GM21423 (cell line): Measurements from ENCODE around the gene TNFAIP2.
A peak's percentile ranks its signal among the peaks of the same experiment; 100 is the strongest.

Source experiments
- ATAC-seq: cut with Tn5 transposase; IDR thresholded peaks from one replicate; pipeline ENCODE4 v1.9.1; 2021; ENCODE audit warnings: mild to moderate bottlenecking, moderate library complexity; ENCODE audit not compliant: unreplicated experiment

Gene TNFAIP2

DNA sequence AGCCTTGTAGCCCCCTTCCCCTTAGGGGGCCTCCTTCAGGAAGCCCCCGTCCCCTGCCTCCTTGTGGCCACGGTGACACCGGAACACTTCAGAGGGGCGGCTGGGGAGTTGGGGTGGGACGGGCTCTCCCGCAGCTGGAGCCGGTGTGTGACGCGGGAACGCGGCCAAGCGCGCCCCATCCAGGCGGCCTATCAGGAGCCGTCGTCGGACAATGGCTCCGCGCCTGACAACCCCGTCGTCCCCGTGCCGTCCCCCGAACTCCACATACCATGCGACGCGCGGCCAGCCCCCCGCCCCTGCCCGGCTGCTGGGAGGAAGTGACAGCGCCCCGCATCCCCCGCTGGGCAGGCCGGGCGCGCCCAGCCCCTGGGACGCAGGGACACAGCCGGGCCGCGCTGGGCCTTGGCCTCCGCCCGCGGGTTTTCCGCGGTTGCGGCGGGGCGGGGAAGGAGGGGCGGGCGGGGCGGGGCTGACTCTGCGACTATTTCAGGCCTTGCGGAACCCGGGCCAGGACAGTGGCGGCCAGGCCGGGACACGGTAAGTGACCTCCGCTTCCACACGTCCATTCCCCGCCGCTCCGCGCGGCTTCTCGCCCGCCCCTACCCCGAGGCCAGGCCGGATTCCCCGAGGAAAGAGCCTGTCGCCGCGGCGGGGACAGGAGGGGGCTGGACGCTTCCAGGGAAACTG lies at the start of gene TNFAIP2:
TNFAIP2 (plus strand) TSS at position 515 of the 687 bp plus-strand sequence. CDS start 2,997 bp downstream, outside the sequence.
- no peak for ATAC-seq

- ATAC-seq: no peak
Observed at GRCh38 chr14:103073876-103074728, 49.2 kb upstream of the TNFAIP2 start.

- no peak for ATAC-seq
Observed at GRCh38 chr14:103074729-103075367, 48.4 kb upstream of the TNFAIP2 start.

GRCh38 chr14:103078420-103078749 lies 44.9 kb upstream of the TNFAIP2 start:
- ATAC-seq: no peak

- ATAC-seq: no peak
Observed at GRCh38 chr14:103078860-103079587, 44.2 kb upstream of the TNFAIP2 start.

GRCh38 chr14:103081951-103082350 lies 41.3 kb upstream of the TNFAIP2 start:
- ATAC-seq: no peak

- ATAC-seq: no peak
Observed at GRCh38 chr14:103084021-103084919, 39.0 kb upstream of the TNFAIP2 start, which contains the start of gene LBHD2. TSS of gene LBHD2 (plus strand) at chr14:103084210. CDS start at chr14:103086013, 1,803 bp downstream.

DNA sequence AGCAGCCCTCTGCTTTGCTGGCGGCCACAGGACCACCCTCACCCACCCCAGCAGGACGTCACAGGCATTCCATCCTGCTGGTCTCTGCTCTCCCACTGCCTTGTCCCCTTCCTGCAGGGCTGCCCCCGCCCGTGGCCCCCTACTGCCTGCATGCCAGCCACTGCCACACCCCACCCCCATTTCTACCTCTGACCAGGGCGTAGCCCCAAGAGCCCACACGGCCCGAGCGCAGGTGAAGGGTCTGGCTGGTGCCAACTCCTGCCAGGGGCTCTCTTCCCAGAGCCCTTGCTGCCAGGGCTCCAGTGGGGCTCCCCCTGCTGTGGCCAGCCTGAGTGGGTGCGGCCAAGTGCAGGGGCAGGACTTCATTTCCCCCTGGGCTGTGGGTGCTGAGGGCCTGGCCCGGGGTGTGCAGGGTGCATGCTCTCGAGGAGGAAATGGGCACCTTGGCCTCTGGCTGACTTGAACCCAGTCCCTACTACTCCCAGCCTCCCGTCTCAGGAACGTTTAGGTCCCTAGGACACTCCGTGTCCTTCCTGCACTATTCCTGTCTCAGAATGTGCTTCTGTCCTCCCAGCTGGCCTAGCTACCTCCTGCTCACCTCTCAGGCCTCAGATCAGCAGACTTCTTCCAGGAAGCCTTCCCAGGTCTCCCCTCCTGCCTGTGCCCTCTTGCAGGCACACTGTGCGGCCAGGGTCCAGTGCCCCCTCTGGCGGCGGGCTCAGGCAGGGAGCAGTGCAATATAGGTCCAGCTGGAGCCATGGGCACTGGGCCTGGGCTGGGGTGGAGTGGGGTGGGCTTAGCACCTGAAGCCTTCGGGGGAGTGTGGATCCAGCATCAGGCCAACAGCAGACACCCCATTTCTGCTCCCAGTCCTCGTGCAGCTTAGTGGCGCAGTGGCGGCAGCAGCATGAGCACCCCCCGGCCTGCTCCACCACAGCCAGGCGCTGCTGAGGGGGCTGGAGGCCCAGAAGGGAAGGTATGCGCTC lies 37.9 kb upstream of the TNFAIP2 start:
- ATAC-seq: no peak

DNA sequence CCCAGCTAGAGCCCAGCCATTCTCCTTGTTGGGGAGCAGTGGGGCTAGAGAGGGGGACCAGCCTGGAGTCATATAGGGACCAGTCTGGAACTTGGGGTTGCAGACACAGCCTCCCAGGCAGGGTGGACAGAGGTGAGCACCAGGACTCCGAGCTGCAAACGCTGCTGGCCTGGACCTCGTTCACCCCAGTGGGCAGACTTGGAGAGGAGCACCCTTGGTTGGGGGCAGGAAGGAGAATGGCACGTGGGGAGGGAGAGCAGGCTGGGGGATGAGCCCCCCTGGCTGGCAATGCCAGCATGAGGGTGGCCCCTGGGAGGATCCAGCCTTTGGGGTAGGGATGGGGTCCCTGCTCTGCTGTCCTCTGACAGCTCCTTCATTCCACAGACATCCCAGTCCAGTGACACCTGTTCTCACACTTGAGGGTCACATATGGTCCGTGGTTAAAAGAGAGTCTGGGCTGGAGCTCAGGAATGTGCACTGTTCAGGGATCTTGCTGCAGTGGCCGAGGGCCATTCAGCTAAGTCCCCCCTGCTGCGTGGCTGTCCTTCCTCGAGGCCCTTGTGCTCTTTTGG lies 36.4 kb upstream of the TNFAIP2 start:
- ATAC-seq: no peak

- ATAC-seq: no peak
Observed at GRCh38 chr14:103087343-103087835, 35.9 kb upstream of the TNFAIP2 start.

GRCh38 chr14:103088921-103089320 lies 34.3 kb upstream of the TNFAIP2 start:
- ATAC-seq: no peak

DNA sequence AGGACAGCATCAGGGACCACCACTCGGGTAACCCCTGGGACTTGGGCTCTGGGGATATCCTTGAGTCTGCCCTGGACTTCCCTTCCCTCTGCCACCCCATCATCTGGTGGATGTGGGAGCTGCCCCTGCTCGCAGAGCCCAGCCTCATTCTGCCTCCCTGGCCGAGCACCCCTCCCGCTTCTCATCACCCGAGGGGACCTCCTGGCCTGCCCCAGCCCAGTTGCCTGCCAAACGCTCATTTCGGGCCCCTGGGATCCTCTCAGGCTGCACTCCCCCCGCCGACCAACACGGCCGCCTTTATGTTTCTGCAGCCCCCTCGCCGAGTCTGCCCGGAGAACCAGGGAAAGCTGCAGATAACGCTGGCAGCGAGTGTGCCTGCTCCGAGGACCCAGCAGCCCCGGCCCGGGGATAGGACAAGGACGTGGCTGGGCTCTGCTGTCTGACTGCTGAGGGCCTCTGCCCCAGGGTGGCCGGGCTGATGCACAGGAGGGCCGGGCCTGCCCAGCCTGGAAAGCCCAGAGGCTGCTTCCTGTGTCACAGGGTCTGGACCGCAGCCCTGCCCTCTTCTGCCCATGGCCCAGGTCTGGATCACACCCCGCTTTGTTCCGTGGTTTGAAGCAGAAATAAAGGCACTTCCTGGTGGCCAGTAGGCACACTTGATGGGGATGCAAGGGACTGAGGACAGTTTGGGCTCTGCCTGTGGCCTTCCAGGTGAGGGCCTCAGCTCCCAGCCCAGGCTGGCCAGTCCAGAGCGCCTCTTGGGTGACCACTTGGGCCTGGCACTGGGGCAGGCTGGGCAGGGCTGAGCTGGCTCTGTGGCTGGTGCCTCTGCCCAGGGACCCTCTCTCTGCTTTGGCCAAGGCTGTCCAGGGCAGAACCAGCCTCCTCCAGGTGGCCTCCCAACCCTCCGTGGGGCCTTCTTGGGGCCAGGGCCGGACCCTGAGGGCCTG lies 33.6 kb upstream of the TNFAIP2 start:
- ATAC-seq: no peak

- ATAC-seq: no peak
Observed at GRCh38 chr14:103090481-103091020, 32.7 kb upstream of the TNFAIP2 start.

- peak; percentile 47 for ATAC-seq
Observed at GRCh38 chr14:103091041-103091882, 32.0 kb upstream of the TNFAIP2 start.

GRCh38 chr14:103091883-103092222 lies 31.4 kb upstream of the TNFAIP2 start:
- no peak for ATAC-seq

DNA sequence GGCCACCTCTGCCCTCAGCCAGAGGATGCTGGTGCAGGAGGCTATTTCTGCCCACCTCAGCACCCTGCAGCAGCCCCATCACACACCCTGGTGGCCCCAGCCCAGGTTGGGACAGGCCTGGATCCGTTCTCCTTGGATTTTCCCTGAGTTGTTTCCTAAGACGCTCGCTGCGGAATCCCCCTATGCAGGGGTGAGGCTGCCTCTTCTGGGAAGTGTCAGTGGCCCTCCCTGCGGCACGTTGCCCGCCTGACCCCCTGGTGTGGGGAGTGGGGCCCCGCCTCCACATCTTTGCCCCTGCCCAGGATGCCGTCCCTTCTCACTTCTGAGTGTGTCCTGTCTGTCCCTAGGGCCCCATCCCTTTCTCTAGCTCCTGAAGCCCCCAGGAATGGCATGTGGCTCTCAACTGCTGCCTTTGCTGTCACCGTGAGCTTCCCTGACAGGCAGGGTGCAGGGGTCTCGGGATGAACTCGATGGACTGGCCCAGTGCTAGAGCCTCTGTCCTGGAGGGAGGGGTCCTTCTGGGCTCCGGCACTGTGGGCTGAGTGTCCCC lies 29.3 kb upstream of the TNFAIP2 start:
- ATAC-seq: no peak
